ENCODE measurements around the gene KLHL3.

The KLHL3 gene

GRCh38 chr5:137575847-137576246, 160.0 kb downstream of the KLHL3 start:
- TF ChIP-seq CTCF (IDR thresholded peaks at IDR 0.05), result no peak

DNA sequence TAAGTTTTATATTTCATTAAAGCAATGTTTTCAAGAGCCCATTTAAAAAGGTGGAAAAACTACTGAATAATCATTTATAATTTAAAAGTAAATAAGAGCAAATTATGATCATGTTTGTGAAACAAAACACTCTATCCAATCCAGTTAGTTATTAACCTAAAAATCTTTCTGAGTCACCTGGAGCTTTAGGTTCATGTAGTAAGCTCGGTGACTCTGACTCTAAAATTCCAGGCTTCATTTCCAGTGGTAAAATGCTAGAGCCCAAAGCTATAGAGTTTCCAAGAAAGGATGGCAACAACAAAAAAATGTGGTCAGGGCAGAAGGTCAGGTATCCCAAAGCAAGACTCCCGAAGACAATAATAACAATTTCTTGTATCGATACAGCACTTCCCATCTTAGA, 160.7 kb downstream of the KLHL3 start:
- no peak for TF ChIP-seq CTCF (IDR thresholded peaks at IDR 0.05)

GRCh38 chr5:137573376-137573775, 162.5 kb downstream of the KLHL3 start:
- TF ChIP-seq CTCF (IDR thresholded peaks at IDR 0.05), result no peak

GRCh38 chr5:137572042-137572695, 163.7 kb downstream of the KLHL3 start:
- TF ChIP-seq CTCF (IDR thresholded peaks at IDR 0.05), result no peak

GRCh38 chr5:137570070-137570469, 165.8 kb downstream of the KLHL3 start:
- no peak for TF ChIP-seq CTCF (IDR thresholded peaks at IDR 0.05)
